Thyroid gland (tissue), 4 donors: Measurements from ENCODE around the gene TTLL10.

Experiments
- POLR2A ChIP-seq, 2 donors: fragments of 450-650 bp; IDR thresholded peaks; one replicate each; pipeline ENCODE4 v1.6.1; 2017; ENCODE audit warnings: antibody characterized with exemption in 2 of 2, mild to moderate bottlenecking in 2 of 2, moderate library complexity in 1 of 2
- TF ChIP-seq, protein P1 (sequence below), 6 experiments: fragments of 200-600 bp in 3 of 6; fragments of 450-650 bp in 3 of 6; sonication (generic) in 3 of 6; IDR thresholded peaks; one replicate each; pipeline ENCODE4 v1.5.1; 2016 to 2019; ENCODE audit warnings: antibody characterized with exemption in 6 of 6, mild to moderate bottlenecking in 2 of 6, inconsistent platforms in 1 of 6, moderate library complexity in 1 of 6

DNA sequence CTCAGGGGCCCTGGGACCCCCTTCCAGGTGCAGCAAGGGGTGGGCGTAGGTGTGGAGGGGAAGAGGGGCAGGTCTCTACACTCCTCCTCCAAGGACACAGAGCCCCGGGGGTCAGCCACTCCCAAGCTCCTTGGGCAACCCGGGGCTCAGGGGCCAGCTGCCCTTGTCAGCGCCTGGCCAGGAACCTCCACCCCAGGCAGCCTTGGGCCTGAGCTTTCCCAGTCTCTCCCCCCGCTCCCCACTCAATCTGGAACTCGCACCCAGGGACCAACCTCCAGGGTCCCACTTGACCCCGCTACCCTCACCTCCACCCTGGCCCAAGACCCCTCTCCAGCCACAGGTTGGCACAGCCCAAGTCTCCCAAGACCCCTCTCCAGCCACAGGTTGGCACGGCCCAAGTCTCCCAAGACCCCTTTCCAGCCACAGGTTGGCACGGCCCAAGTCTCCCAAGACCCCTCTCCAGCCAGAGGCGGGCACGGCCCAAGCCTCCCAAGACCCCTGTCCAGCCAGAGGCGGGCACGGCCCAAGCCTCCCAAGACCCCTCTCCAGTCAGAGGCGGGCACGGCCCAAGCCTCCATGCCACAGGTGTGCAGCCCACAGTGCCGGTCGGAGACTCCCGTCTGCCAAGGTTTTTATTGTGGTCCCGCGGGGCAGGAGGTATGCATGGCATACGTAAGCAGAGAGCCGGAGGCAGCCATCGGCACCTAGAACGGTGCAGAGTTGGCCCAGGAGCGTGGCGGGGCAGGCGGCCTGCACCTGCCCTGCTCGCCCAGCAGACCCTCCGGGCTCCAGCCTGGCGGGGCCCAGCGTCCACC, 37.3 kb downstream of the TTLL10 start:
- TF ChIP-seq, protein P1, sequence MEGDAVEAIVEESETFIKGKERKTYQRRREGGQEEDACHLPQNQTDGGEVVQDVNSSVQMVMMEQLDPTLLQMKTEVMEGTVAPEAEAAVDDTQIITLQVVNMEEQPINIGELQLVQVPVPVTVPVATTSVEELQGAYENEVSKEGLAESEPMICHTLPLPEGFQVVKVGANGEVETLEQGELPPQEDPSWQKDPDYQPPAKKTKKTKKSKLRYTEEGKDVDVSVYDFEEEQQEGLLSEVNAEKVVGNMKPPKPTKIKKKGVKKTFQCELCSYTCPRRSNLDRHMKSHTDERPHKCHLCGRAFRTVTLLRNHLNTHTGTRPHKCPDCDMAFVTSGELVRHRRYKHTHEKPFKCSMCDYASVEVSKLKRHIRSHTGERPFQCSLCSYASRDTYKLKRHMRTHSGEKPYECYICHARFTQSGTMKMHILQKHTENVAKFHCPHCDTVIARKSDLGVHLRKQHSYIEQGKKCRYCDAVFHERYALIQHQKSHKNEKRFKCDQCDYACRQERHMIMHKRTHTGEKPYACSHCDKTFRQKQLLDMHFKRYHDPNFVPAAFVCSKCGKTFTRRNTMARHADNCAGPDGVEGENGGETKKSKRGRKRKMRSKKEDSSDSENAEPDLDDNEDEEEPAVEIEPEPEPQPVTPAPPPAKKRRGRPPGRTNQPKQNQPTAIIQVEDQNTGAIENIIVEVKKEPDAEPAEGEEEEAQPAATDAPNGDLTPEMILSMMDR (IDR thresholded peaks at IDR 0.05): no peak
- no peak for TF ChIP-seq POLR2A (IDR thresholded peaks at IDR 0.05)
